HG03045 (cell line): ENCODE results near the gene INCENP.
"Not testable (repeated sequence)": the region's sequence is repeated elsewhere in the genome, so short reads cannot be mapped to it uniquely, and the experiment has no call there.

Experiments
- ATAC-seq: cut with Tn5 transposase; IDR thresholded peaks from one replicate; pipeline ENCODE4 v1.9.1; 2021; ENCODE audit warnings: mild to moderate bottlenecking, moderate library complexity; ENCODE audit not compliant: unreplicated experiment

The INCENP gene

DNA sequence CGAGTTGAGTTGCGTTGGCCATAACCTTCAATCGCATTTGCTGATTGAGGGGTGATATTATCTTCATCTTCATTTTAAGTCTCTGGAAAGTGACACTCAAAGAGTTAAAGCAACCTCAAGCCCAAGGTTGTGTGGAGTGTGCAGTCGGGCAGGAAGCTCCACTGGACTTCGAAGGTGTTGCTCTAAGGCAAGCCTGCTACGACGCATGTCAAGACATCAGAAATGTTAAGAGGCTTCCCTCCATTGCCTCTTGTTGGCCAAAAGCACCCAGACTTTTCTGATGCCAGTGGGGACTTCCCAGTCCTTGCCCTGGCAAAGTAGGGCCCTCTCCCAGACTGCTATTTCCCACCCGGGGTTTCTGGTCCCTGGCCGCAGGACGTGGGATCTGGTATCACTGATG lies 42.6 kb downstream of the INCENP start:
- ATAC-seq = no peak

GRCh38 chr11:62169448-62169847 lies 45.6 kb downstream of the INCENP start:
- no peak for ATAC-seq

GRCh38 chr11:62169935-62170334 lies 46.1 kb downstream of the INCENP start:
- ATAC-seq = no peak

DNA sequence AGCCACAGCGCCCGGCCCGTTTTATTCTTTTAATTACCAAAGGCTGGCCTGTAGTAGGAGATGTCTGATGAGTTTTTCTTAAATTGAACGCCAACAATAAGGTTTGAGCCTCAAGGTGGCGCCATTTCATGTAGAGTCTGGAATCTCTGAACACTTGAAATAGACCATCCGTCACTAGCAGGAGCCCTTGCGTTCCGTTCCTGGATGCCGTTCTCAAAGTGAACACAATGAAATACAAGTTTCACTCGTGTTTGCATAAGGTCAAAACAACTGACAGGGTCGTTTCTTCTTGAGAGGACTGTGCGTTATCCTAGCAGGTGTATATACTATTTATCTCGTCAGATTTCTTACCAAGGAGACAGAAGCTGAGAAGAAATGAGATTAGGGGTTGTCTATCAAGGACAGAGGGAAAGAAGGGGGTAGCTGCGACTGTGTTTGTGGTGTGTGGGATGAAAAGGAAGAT lies 47.5 kb downstream of the INCENP start:
- no peak for ATAC-seq

- no peak for ATAC-seq
Observed at GRCh38 chr11:62172294-62172693, 48.5 kb downstream of the INCENP start.

- ATAC-seq = no peak
Observed at GRCh38 chr11:62176766-62177165, 53.0 kb downstream of the INCENP start.

GRCh38 chr11:62179995-62180394 lies 56.2 kb downstream of the INCENP start:
- no peak for ATAC-seq

GRCh38 chr11:62181097-62181496 lies 57.3 kb downstream of the INCENP start:
- no peak for ATAC-seq

DNA sequence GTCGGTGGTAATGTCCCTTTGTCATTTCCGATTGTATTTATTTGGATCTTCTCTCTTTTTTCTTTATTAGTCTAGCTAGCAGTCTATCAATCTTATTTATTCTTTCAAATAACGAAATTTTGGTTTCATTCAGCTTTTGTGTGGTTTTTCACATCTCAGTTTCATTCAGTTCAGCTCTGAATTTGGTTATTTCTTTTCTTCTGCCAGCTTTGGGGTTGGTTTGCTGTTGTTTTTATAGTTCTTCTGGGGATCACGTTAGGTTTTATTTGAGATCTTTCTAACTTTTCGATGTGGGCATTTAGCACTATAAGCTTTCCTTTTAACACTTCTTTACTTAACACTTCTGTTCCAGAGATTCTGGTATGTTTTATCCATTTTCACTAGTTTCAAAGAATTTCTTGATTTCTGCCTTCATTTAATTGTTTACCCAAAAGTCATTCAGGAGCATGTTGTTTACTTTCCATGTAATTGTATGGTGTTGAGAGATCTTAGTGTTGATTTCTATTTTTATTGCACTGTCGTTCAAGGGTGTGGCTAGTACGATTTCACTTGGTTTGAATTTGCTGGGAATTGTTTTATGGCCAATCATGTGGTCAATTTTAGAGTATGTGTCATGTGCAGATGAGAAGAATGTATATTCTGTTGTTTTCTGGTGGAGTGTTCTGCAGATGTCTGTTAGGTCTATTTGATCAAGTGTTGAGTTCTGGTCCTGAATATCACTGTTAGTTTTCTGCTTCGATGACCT lies 58.5 kb downstream of the INCENP start:
- no peak for ATAC-seq

DNA sequence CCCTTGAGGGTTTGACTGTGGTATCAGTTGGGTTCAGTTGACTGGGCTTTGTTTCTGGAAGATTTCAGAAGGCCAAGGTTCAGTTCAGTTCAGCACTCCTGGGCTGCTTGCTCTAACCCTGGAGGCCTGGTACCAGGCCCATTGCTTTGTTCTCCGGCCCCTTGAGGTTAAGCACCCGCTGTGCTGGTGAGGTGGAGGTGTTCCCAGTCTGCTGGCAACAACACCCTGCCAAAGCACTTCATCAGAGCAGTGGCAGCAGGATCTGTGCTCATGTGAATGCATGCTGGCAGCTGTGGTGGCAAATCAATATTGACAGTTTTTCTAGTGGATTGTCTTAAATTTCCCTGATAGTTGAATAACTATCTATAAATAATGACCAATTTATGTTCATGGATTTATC lies 62.4 kb downstream of the INCENP start:
- ATAC-seq = no peak

DNA sequence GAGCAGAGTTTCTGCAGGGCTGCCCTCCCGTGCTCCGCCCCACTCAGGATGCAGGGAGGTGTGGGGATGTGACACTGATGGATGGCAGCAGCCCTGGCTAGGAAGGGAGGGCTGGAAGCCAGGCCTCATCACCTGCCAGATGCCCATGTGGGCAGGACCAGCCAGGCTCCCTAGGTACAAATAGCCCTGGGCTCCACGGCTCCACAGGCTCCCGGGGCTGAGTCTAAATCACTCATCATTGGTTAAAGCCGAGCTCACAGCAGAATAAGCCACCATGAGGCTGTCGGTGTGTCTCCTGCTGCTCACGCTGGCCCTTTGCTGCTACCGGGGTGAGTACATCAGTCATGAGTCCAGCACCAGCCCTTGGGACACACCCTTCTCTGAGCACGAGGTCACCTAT lies 66.2 kb downstream of the INCENP start, which contains the start of gene SCGB1D1:
TSS of gene SCGB1D1 (plus strand) at position 206 of the 400 bp plus-strand sequence. CDS start at position 275, 69 bp downstream.
- no peak for ATAC-seq

DNA sequence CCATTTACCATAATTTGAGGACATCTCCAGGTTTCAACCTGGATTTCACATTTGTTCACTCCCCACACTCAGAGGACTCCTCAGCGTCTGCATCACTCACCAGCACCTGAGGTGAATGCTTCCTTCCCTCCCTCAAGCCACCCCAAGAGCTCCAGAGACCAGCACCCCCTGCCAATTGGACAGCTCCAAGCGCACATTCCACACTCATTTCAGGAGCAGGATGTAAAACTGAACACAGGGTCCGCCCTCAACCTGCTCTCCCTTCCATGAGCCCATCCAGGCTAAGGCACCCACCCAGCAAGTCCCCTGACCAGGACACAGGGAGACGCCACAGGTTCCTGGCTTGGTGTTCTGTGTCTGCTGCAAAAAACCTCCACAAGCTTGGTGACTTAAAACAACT lies 70.1 kb downstream of the INCENP start:
- ATAC-seq = no peak

- not testable (repeated sequence) for ATAC-seq
Observed at GRCh38 chr11:62195010-62195409, 71.2 kb downstream of the INCENP start.

GRCh38 chr11:62195945-62196344 lies 72.1 kb downstream of the INCENP start:
- ATAC-seq = no peak

GRCh38 chr11:62197400-62197799 lies 73.6 kb downstream of the INCENP start:
- not testable (repeated sequence) for ATAC-seq

DNA sequence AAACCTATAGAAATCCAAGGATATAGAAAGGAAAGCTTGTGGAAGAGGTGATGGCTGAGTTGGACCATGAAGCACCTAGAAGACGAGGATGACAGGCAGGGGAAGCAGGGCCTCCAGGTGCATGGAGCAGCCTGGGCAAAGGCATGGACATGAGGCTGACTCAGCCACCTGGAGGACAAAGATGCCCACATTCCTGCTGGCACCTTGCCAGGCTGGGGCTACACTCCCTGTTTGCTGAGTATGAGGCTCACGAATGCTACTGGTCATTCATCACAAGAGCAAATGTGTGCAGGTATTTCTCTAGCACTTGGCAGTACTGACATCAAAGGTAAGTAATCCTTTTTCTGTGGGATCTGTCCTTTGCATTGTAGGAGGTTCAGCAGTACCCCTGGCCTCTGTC lies 77.6 kb downstream of the INCENP start:
- no peak for ATAC-seq
